HCT116 (cell line): ENCODE measurements around the gene OR2A7. TPM values are rescaled to one million over a fixed set of nuclear protein-coding genes. Genes with fewer than 3 reads are reported as not detected.
"Not testable (repeated sequence)": the region's sequence is repeated elsewhere in the genome, so short reads cannot be mapped to it uniquely, and the experiment has no call there.

Source experiments
- ATAC-seq: fragments of 200-7000 bp; cut with Tn5 transposase; 2 replicates; pipeline ENCODE4 v1.9.1; 2020; ENCODE audit warnings: mild to moderate bottlenecking, moderate library complexity
- BruUV-seq: library from RNA; stranded (reverse); fragments of 400-500 nt; replicated peaks from 2 replicates; lab custom pipeline; 2021; lab: Mats Ljungman, UMichigan
- CTCF ChIA-PET: fragments of 300-600 bp; sonication (Branson Sonifier 250); formaldehyde crosslinking; loops from one replicate; lab custom pipeline; 2021; ENCODE audit warnings: antibody characterized with exemption; lab: Charles Lee
- POLR2A ChIA-PET: fragments of 300-600, 350-600 bp; sonication (Branson Sonifier 250); formaldehyde crosslinking; loops from one replicate; lab custom pipeline; 2021; ENCODE audit warnings: antibody characterized with exemption; lab: Charles Lee
- RAD21 ChIA-PET, 2 experiments: fragments of 300-600 bp; sonication (Branson Sonifier 250); formaldehyde crosslinking; loops; one replicate each; lab custom pipeline; 2023; ENCODE audit warnings: low total read pairs in 2 of 2; ENCODE audit not compliant: uncharacterized antibody in 2 of 2, unreplicated experiment in 2 of 2, low non-redundant PET in 1 of 2; lab: Charles Lee
- DNase-seq: peaks from one replicate; pipeline ENCODE4 v3.0.0-alpha.2; 2010; ENCODE audit warnings: low read depth, low spot score
- H2AFZ ChIP-seq: fragments of 200-600 bp; shearing (Covaris generic), sonication (generic); 2 replicates; pipeline ENCODE4 v1.6.1; 2017; ENCODE audit warnings: low read depth, mixed run types, mixed read lengths, antibody characterized with exemption, low read length; ENCODE audit not compliant: poor library complexity, severe bottlenecking
- H3K27ac ChIP-seq: 2 replicates; pipeline ENCODE4 v1.5.1; 2012; ENCODE audit warnings: low read depth, low read length
- H3K27me3 ChIP-seq: fragments of 200-600 bp; sonication (generic); 2 replicates; pipeline ENCODE4 v1.6.1; 2016; ENCODE audit warnings: mixed run types, low read length, mixed read lengths; ENCODE audit not compliant: insufficient read depth
- H3K36me3 ChIP-seq, 2 experiments: fragments of 200-500 bp in 1 of 2; fragments of 200-600 bp in 1 of 2; sonication (Bioruptor generic) in 1 of 2; sonication (generic) in 1 of 2; 2 replicates each; pipeline versions ENCODE4 v1.5.1 to v1.6.1; 2014 to 2016; ENCODE audit warnings: low read length in 2 of 2, inconsistent platforms in 1 of 2, mixed read lengths in 1 of 2, mixed run types in 1 of 2; ENCODE audit not compliant: insufficient read depth in 2 of 2, control insufficient read depth in 1 of 2
- H3K4me1 ChIP-seq, 2 experiments: fragments of 200-600 bp in 1 of 2; sonication (generic) in 1 of 2; 2 replicates each; pipeline versions ENCODE4 v1.5.1 to v1.6.1; 2012 to 2017; ENCODE audit warnings: low read length in 2 of 2, inconsistent platforms in 1 of 2, mild to moderate bottlenecking in 1 of 2, mixed read lengths in 1 of 2, mixed run types in 1 of 2, moderate library complexity in 1 of 2; ENCODE audit not compliant: insufficient read depth in 2 of 2, control insufficient read depth in 1 of 2
- H3K4me2 ChIP-seq: fragments of 200-600 bp; sonication (generic); 2 replicates; pipeline ENCODE4 v1.6.1; 2017; ENCODE audit warnings: mixed run types, low read length, mixed read lengths
- H3K4me3 ChIP-seq, 2 experiments: fragments of 200-600 bp in 1 of 2; sonication (generic) in 1 of 2; replicated peaks in 1 of 2; 2 replicates each; pipeline ENCODE4 v1.5.1; 2011 to 2016; ENCODE audit warnings: low read length in 2 of 2, control low read depth in 1 of 2, low read depth in 1 of 2, mild to moderate bottlenecking in 1 of 2, mixed read lengths in 1 of 2, mixed run types in 1 of 2
- H3K79me2 ChIP-seq: fragments of 200-600 bp; sonication (generic); 2 replicates; pipeline ENCODE4 v1.6.1; 2017; ENCODE audit warnings: mild to moderate bottlenecking, mixed run types, low read length, moderate library complexity, mixed read lengths; ENCODE audit not compliant: insufficient read depth
- H3K9ac ChIP-seq: fragments of 200-600 bp; sonication (generic); 2 replicates; pipeline ENCODE4 v1.6.1; 2016; ENCODE audit warnings: low read length, mixed read lengths
- H3K9me2 ChIP-seq: fragments of 200-600 bp; sonication (generic), shearing (Covaris generic); 2 replicates; pipeline ENCODE4 v1.6.1; 2017; ENCODE audit warnings: mixed run types, mild to moderate bottlenecking, moderate library complexity; ENCODE audit not compliant: insufficient read depth
- H3K9me3 ChIP-seq, 2 experiments: fragments of 200-500 bp in 1 of 2; fragments of 200-600 bp in 1 of 2; sonication (Bioruptor generic) in 1 of 2; sonication (generic) in 1 of 2; 2 replicates each; pipeline ENCODE4 v1.6.1; 2014 to 2017; ENCODE audit warnings: low read length in 2 of 2, mixed read lengths in 2 of 2, inconsistent platforms in 1 of 2, low read depth in 1 of 2, mild to moderate bottlenecking in 1 of 2, mixed run types in 1 of 2, moderate library complexity in 1 of 2; ENCODE audit not compliant: control insufficient read depth in 1 of 2, insufficient read depth in 1 of 2
- H4K20me1 ChIP-seq: fragments of 200-600 bp; sonication (generic), shearing (Covaris generic); 2 replicates; pipeline ENCODE4 v1.6.1; 2017; ENCODE audit warnings: mixed run types, mild to moderate bottlenecking, moderate library complexity; ENCODE audit not compliant: insufficient read depth
- intact Hi-C: fragments of 100-400 bp; cut with micrococcal nuclease; formaldehyde crosslinking; loops from 2 replicates; pipeline ENCODE4 v1.10.0; 2022
- total RNA-seq: library from RNA; stranded (reverse); gene quantifications from one replicate; pipeline ENCODE4 v1.2.1, GENCODE V29; 2021; ENCODE audit not compliant: unreplicated experiment

OR2A7 gene
- total RNA-seq, 1 experiment from 2014 or later: 8.1 TPM

DNA sequence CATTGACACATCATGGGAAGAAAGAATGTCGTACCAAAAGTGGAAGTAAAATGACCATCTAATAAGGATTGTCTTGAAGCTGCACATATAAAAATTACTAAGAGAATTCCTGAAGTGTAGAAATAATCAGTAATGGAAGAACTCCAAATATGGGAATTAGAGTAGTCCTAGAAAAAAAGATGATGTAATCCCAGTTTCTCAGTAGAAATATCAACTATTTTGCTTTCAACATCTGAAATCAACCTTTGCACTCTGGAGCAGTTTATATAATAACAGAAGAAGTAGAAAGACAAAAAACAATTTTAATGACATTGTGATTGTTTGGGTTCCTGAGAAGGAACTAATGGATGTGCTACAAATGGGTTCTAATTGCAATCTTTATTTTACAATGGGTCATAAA, 31.6 kb downstream of the OR2A7 start:
- H3K4me2 ChIP-seq, BruUV-seq, H2AFZ ChIP-seq, H4K20me1 ChIP-seq, H3K4me1 ChIP-seq, H3K9me2 ChIP-seq, H3K27me3 ChIP-seq, H3K9me3 ChIP-seq, intact Hi-C loops, H3K4me3 ChIP-seq, H3K27ac ChIP-seq, DNase-seq, H3K9ac ChIP-seq, ATAC-seq, H3K79me2 ChIP-seq, RAD21 ChIA-PET, H3K36me3 ChIP-seq, POLR2A ChIA-PET, CTCF ChIA-PET: not testable (repeated sequence)

DNA sequence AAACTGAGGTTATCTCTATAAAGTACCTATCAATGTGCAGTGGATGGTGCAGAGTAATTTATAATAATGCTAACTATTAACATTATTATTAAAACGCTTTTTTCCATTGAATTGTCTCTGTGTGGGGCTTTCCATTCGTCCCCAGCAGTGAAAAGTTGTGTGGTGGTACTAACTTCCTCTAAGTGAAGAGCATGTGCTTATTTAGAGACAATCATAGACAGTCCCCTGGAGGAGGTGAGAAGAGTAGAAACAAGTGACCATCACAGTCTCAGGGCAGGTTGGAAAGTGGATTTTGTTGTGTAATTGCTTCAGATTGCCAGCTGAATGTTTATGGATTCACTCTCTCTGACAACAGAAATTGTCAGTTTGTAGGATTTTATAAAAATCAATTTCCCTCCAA, 33.6 kb downstream of the OR2A7 start:
- H3K36me3 ChIP-seq, DNase-seq, H4K20me1 ChIP-seq, H3K4me2 ChIP-seq, H3K4me1 ChIP-seq, H3K27me3 ChIP-seq, BruUV-seq, H3K27ac ChIP-seq, RAD21 ChIA-PET, H3K9ac ChIP-seq, CTCF ChIA-PET, H3K9me3 ChIP-seq, H2AFZ ChIP-seq, H3K79me2 ChIP-seq, H3K4me3 ChIP-seq, intact Hi-C loops, H3K9me2 ChIP-seq, POLR2A ChIA-PET, ATAC-seq: not testable (repeated sequence)

DNA sequence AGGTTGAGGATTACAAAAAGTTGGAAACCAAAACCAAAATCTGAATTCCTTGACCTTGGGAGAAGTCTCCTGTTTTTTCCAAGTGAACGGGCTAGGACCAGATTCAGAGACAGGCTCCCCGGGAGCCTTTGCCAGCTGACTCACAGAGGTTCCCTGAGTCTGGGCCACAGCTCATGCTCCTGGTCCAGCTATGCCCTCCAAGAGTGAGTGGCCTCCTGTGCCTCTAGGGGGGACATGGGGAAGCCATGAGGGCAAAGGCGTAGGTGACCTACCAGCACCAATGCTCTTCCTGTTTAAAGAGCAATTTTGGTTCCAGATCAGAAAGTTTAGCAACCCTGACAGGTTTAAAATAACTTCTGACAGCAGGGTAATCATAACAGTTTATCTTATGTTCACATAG, 35.8 kb downstream of the OR2A7 start:
- H4K20me1 ChIP-seq, H3K79me2 ChIP-seq, H3K27ac ChIP-seq, DNase-seq, H3K4me3 ChIP-seq, H3K9me2 ChIP-seq, intact Hi-C loops, H3K4me2 ChIP-seq, H2AFZ ChIP-seq, RAD21 ChIA-PET, H3K36me3 ChIP-seq, H3K9me3 ChIP-seq, H3K4me1 ChIP-seq, CTCF ChIA-PET, BruUV-seq, H3K9ac ChIP-seq, POLR2A ChIA-PET, H3K27me3 ChIP-seq: not testable (repeated sequence)
- ATAC-seq: peak; percentile 49

- H2AFZ ChIP-seq, H3K4me1 ChIP-seq, RAD21 ChIA-PET, BruUV-seq, H3K9ac ChIP-seq, H3K9me3 ChIP-seq, H3K4me2 ChIP-seq, H3K27ac ChIP-seq, CTCF ChIA-PET, H3K79me2 ChIP-seq, H3K27me3 ChIP-seq, H3K9me2 ChIP-seq, POLR2A ChIA-PET, intact Hi-C loops, H4K20me1 ChIP-seq, H3K4me3 ChIP-seq, ATAC-seq, DNase-seq, H3K36me3 ChIP-seq: not testable (repeated sequence)
Observed at GRCh38 chr7:144226866-144227265, 37.7 kb downstream of the OR2A7 start.

- H3K9me3 ChIP-seq, CTCF ChIA-PET, H3K27me3 ChIP-seq, H4K20me1 ChIP-seq, H3K36me3 ChIP-seq, H3K9ac ChIP-seq, H3K4me3 ChIP-seq, H3K9me2 ChIP-seq, ATAC-seq, BruUV-seq, H3K79me2 ChIP-seq, POLR2A ChIA-PET, H3K4me2 ChIP-seq, H3K4me1 ChIP-seq, RAD21 ChIA-PET, DNase-seq, intact Hi-C loops, H3K27ac ChIP-seq, H2AFZ ChIP-seq: not testable (repeated sequence)
Observed at GRCh38 chr7:144223675-144224074, 40.9 kb downstream of the OR2A7 start.
